Activated CD4-positive, alpha-beta T cell treated with anti-CD3 and anti-CD28 coated beads, Interleukin-2, Interleukin-6, amounts not matched to agents 100 ng/mL and 50 ng/mL, durations not matched to agents 16 hours and 8 hours (primary cell): ENCODE data around the gene CHRNA9.
"Not testable (repeated sequence)": the region's sequence is repeated elsewhere in the genome, so short reads cannot be mapped to it uniquely, and the experiment has no call there.

Source experiments
- DNase-seq: peaks from one replicate; pipeline ENCODE4 v3.0.0-alpha.2; 2020

Gene CHRNA9

GRCh38 chr4:40334591-40335524, at the start of gene CHRNA9:
CHRNA9 (plus strand) TSS chr4:40335333; CDS start chr4:40335468, 135 bp downstream.
- no peak for DNase-seq

GRCh38 chr4:40285692-40286091, 49.4 kb upstream of the CHRNA9 start:
- no peak for DNase-seq

GRCh38 chr4:40288566-40288965, 46.6 kb upstream of the CHRNA9 start:
- DNase-seq: no peak

GRCh38 chr4:40289366-40290188, 45.6 kb upstream of the CHRNA9 start:
- peak; percentile 70 for DNase-seq

GRCh38 chr4:40290611-40291186, 44.4 kb upstream of the CHRNA9 start:
- DNase-seq: peak; percentile 54

GRCh38 chr4:40292313-40292759, 42.8 kb upstream of the CHRNA9 start:
- no peak for DNase-seq

GRCh38 chr4:40294339-40294738, 40.8 kb upstream of the CHRNA9 start:
- DNase-seq: no peak

GRCh38 chr4:40295030-40295429, 40.1 kb upstream of the CHRNA9 start:
- not testable (repeated sequence) for DNase-seq

- DNase-seq: no peak
Measured at GRCh38 chr4:40295572-40295971, 39.6 kb upstream of the CHRNA9 start.

- DNase-seq: no peak
Measured at GRCh38 chr4:40299126-40299525, 36.0 kb upstream of the CHRNA9 start.

GRCh38 chr4:40299811-40300292, 35.3 kb upstream of the CHRNA9 start:
- no peak for DNase-seq

GRCh38 chr4:40300371-40301162, 34.6 kb upstream of the CHRNA9 start:
- DNase-seq: no peak

GRCh38 chr4:40301603-40302002, 33.5 kb upstream of the CHRNA9 start:
- DNase-seq: peak; percentile 70

GRCh38 chr4:40303751-40304150, 31.4 kb upstream of the CHRNA9 start:
- DNase-seq: no peak

- peak; percentile 90 for DNase-seq
Measured at GRCh38 chr4:40305328-40306170, 29.6 kb upstream of the CHRNA9 start.

- no peak for DNase-seq
Measured at GRCh38 chr4:40306226-40306625, 28.9 kb upstream of the CHRNA9 start.

- DNase-seq: no peak
Measured at GRCh38 chr4:40306976-40307375, 28.2 kb upstream of the CHRNA9 start.

GRCh38 chr4:40307627-40308497, 27.3 kb upstream of the CHRNA9 start:
- peak; percentile 74 for DNase-seq

- no peak for DNase-seq
Measured at GRCh38 chr4:40308528-40309122, 26.5 kb upstream of the CHRNA9 start.
